ENCODE measurements around the gene SLC28A2.

SLC28A2 gene

DNA sequence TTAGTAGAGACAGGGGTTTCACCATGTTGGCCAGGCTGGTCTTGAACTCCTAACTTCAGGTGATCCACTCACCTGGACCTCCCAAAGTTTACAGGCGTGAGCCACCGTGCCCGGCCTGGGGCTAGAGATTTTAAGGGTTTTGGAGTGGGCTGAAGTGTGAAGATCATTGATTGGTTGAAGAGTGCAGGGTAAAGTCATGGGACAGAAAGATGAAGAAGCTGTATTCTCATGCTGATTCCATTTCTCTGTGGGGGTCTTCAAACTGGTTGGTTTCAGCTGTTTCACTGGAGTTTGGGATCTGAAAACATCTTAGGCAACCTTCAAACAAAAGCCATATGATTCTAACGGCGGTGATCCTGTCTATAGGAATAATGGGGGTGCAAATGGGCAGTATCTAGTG lies 74.2 kb downstream of the SLC28A2 start:
- DNase-seq (ENCODE audit: low spot score) = no peak

DNA sequence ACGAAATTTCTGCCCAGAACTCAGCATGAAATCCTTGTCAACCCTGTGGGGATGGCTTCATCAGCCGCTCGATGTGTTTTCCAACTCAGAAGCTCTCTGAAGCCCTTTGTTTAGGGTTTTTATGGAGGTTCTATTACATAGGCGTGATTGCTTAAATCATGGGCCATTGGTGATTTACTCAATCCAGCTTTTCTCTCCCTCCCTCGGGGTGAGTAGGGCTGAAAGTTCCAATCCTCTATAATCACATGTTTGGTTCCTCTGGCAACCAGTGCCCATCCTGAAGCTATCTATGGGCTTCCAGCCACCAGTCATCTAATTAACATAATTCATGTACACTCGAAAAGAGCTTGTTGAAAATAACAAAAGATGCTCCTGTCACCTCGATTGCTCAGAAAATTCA lies 74.7 kb downstream of the SLC28A2 start:
- no peak for DNase-seq (ENCODE audit: low spot score)
